HG03108 (cell line): ENCODE data around the gene IFRD2.
"Not testable (repeated sequence)": the region's sequence is repeated elsewhere in the genome, so short reads cannot be mapped to it uniquely, and the experiment has no call there.

ENCODE experiments used
- ATAC-seq: cut with Tn5 transposase; IDR thresholded peaks from one replicate; pipeline ENCODE4 v1.9.1; 2021; ENCODE audit warnings: moderate library complexity; ENCODE audit not compliant: unreplicated experiment

IFRD2 gene

DNA sequence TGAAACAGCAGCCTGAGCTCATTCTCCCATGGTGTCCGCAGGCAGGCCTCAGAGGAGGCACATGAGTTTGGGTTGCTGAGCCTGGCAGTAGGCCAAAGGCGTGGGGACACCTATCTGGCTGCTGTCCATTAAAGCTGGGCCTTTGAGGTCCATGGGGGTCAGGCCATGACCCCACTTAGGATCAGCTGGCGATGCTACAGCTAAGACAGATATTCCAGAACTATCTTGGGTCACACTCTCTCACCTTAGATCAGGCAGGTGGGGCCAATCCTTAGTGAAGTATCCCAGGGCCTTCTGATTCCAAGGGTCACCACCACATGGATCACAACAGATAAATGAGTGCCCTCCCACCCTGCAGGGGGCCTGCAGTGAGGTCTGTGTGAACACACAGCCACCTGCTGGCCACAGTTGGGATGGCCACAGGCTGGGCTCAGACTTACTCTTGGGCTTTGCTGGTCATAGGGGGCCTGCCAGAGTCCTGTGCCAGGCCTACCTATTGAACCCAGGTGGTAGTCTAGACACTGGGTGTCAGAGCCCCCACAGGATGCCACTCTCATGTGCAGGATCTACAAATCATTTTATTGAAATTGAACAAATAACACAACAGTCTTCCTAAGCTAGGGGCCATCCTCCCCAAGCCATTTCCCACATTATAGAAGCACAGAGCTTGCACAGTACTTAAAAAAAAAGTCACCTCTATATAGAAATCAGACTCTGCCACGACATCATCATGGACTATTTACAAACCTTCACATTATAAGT is 32.3 kb upstream of the IFRD2 start:
- no peak for ATAC-seq

DNA sequence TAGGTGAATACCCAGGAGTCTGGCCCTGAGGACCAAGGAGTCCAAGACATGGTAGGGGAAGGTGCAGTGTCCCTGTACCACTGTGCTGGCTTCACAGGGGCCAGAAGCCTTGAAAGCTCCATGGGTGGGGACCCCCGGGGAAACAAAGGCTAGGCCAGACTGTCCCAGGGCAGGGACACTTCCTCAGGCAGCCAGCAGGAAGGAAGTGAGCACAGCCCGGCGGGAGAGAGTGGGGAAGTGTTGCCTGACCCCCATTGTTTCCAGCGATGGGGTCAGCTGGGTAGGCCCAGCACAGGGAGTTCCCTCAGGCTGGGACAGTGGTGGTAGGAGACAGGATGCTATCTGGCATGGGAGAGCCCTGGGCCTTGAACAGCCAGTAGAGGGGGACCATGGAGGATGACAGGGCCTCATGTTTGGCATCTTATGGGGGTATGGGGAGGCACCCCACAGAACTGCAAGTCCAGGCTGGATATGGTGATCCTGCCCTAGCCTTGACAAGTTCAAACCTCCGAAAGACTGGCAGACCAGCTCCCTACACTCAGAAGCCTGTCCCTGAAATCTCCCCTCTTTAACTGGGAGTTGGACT is 31.5 kb upstream of the IFRD2 start:
- no peak for ATAC-seq

DNA sequence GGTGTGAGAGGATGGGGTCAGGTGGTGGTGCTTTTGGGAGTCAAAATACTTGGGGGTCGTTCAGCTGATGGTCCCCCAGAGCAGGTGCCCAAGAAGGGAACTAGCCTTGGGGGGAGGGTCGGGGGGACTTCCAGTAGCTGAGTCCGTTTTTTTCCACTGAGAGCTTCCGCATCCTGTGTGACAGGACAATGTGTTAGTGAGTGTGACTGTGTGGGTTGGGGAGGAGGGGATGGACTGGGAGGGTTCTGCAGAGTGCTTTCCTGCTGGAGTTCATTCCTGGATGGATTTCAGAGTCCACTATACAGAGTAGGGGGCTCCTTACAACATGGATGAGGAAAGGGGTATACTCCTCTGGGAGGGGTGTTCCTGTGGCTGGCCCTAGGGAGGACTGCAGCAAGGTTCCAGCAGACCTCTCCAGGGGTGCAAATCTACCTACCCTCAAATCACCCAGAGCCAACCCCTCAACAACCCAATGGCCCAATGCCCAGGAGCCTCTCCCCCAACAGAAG is 30.9 kb upstream of the IFRD2 start:
- ATAC-seq = no peak

DNA sequence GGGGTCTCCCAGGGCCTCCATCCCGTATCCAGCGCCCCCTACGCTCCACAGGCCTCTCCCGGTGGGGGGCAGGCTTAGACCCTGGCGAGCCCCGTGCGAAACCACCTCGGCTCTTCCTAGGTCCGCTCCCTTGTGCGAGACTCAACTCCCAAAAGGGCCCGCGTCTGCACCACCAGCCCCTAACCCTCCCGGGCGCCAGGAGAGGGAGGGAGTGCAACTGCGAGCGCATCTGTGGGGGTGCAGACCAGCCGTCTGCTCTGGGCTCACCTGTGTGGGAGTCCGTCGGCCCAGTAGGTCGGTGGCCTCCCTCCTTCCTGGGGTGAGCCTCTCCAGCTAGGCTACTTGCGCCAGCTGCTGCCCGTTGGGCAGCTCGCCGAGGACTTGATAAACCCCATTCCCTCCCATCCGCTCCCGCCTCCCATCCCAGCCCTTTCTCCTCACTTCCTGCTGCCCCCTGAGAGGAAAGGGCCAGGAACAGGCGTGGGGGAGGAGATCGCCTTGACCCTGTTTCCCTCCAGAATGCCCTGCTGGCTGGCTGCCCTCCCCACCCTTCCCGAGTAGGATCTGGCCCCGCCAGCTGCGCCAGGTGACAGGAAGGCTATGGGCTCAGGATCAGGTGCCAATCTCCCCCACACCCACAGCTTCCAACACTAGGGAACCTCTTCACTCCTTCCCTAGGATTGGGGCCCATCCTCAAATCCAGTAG is 30.3 kb upstream of the IFRD2 start, which contains the start of gene HYAL2:
Gene HYAL2, minus strand, starts transcription at position 360 of the 706 bp plus-strand sequence. CDS start 2,256 bp downstream, outside the sequence.
- ATAC-seq = no peak

DNA sequence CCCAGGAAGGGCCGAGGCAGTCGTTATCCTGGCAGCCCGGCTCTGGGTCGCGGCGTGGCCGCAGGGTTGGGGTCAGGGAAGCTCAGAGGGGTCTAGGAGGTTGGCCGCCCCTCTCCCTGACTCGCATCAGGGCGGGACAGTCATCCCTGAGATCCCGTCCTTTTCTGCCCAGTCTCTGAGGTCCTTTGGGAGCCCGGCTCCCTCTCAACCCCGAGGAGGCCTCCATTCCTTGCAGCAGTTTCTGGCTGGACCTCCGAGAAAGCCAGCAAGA is 29.8 kb upstream of the IFRD2 start:
- no peak for ATAC-seq

DNA sequence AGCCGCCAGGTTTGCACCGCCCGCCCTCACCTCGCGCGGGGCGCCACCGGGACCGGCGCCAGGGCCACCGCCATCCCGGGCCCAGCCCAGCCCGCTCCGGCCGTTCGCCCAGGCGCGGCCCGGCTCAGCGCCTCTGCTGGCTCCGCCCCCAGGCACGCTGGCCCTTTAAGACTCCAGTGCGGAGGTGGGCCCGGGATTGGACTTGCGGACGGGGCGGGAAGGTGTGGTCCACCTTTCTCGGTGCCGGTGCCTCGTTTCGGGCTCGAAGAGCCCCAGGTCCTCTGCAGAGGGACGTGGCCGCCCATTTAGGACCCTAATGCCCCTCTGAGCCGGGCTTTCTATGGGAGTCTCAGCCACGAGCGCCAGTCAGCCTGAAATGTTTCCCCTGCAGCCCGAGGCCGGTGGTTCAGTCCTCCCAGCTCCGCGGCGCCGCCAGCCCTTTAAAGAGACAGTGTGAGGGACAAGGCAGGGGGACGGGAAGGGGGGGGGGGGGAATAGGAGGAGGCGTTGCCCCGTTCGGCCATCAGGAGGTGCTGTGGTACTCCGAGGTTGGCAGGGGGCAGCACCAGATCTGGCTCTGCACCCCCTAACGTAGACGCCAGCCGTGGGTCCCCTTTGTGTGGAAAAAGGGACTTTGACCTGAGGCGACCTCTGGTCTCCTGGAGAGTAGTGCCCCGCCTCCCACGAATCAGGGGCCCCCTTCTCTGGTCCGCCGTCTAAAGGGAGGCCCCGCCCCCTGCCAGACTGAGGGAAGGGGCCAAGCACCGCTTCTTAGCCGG is 29.3 kb upstream of the IFRD2 start:
- peak; percentile 66 for ATAC-seq

DNA sequence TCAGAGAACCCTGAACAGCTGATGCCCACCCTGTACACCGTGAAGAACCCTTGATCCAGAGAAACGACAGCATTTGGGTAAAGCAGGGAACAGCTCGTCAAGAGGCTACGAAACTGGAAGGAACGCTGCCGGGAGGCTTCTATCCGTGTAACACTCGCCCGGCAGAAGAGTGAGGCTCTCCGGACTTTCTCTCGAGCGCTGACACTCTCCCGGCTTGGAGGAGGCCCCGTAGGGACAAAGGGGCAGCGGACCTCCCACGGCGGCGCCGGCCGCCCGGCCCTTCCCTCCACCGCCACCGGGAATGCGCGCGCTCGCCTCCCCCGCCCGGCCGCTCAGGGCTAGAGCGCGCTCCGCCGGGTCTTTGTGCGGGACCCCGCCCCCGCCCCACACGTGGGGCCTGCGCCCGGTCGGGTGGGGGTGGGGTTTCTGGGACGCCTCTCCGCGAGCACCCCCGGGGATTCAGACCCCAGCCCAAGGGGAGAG is 28.7 kb upstream of the IFRD2 start:
- peak; percentile 52 for ATAC-seq

DNA sequence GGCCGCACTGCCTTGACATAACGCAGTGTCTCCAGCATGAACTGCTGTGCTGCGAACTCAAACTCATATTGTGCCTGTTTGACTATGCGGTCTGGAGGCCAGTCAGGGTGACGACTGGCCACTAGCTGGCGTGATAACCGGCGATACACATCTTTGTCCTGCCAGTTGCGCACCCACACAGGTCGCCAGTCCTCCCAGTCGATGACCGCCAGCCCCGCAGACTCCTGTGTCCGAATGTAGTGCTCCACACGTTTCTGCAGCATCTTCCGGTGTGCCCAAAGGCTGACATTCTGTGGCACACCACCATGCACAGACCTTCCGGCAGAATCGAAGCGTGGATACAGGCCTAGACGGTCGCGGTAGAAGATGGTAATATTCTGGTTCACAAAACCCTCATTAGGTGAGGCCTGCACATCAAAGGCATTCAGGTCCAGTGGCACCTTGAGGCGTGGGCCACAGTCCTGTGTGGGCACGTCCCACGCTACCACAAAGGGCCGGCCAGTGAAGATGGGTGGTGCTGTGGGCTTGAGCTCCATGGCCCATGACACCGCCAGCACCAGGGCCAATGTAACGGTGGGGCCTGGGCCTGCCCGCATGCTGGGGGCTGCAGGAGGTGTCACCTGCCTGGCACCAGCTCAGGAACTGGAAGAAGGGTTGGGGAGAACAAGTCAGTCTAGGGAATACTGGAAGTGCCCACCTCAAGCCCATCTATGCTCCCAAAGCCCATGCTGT is 27.8 kb upstream of the IFRD2 start:
- ATAC-seq = no peak

DNA sequence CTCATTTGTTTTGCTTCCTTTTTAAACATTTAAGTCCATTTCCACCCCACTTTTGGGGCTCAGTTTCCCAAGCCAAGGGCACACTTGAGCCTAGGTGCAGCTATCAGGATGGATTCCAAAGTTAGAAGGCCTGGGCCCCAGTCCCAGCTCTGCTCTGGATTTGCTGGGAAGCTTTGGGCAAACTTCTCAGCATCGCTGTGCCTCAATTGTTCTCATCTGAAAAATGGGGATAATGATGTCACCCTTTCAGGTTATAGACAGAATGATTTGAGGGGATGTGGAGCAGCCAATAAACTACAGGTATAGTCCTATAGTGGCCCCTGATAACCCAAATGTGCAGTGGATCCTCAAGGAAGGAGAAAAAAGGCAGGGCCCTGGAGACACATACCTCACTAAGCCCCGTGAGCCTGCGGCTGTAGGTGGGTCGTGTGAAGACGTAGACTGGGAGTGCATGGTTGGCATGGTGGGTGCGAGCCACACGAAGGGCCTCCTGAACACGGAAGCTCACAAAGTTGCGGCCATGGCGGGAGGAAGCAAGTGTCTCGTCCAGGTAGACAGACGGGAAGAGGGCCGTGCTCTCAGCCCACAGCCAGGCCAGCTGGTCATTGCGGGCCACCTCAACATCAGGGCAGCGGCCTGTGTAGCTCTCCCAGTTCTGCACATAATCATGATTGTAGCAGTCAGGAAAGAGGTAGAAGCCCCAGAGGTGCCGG is 27.1 kb upstream of the IFRD2 start:
- no peak for ATAC-seq

DNA sequence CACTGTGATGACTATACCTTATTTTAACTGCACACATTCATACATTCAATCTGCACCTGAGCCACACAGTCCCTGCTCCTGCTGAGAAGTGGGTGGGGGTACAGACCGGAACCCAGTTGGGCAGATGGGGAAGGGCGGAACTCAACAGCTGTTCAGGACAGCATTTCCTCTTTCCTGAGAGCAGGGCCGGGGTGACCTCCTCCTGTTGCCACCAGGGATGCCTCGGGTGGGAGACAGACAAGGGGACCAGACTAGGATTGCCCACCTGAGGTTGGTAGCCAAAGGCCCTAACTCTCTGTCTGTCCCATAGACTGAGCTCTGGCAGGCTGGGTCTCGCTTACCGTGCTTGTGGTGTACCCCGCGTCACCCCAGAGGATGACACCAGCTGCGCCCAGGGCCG is 26.4 kb upstream of the IFRD2 start:
- ATAC-seq = no peak

DNA sequence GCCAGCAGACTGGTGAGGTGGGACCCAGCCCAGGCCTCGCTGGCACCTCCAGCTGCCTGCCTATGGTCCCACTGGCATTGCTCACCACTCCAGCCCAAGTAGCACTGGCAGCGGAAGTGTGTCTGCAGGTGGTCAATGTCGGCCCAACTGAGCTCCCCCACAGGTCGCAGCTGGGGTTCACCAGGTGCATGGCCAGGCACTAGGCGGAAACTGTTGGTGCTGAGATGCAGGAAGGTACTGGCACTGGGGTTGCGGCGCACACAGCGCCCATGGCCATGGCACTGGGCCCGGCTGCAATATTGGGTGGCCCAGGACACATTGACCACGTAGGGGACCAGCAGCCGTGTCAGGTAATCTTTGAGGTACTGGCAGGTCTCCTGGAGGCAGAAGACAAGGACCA is 25.9 kb upstream of the IFRD2 start:
- no peak for ATAC-seq

DNA sequence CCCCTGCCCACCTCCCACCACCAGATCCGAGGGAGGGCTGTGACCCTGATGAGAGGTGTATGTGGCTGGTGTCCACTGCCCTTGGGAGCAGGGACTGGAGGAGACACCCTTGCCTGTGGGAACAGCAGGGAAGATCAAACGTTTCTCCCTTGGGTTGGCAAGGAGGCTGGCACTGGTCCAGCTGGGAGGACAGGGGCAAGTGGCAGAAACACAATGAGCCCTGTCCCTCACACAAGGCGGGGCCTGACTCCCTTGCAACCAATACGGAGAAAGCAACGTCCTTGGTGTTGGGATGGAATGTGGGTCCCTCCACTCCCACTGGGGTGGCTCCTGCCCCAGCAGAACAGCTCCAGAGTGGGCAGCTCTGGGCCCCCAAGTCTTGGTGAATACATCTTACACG is 25.1 kb upstream of the IFRD2 start:
- no peak for ATAC-seq

DNA sequence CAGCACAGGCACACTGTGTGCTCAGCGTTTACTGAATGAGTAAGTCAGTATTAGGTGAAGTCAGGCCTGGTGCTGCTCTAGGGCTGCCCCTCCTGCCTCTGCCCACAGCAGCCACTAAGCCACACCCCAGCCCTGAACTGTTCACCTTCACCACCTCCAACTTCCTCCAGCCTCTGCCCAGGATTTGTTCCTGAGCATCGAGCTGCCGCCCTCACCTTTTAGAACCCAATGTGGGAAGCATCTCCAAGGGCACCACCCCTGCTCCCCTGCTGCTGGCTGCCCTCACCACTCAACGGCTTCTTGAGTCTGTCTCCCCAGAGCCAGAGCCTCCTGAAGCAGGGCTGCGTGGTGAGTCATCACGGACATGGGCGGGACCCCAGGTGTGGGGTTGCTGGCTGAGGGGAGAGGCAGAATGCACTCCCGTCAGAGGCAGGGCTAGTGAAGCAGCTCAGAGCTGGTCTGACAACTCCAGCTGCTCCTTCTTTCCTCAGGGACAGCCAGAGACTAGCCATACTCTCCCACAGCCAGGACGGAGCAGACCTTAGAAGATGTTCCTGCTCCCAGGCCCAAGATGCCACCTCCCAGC is 24.5 kb upstream of the IFRD2 start:
- ATAC-seq = no peak

DNA sequence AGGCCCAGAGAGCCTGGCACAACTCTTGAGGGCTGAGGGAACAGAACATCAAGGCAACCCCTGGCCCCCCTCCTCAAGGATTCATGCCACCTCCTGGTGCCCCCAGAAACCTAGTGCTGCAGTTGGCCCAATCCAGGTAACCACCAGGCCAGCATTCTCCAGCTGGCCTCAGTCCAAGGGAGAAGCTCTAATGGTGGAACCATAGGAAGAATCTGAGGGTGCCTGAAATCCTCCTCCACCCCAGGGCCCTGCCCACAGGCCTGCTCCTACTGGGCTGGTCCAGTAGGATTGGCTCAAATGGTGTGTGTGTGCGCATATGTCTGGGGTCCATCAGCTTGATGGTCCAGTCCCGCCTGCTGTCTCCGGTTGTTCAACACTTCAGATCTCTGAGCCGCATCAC is 22.6 kb upstream of the IFRD2 start:
- ATAC-seq = no peak

DNA sequence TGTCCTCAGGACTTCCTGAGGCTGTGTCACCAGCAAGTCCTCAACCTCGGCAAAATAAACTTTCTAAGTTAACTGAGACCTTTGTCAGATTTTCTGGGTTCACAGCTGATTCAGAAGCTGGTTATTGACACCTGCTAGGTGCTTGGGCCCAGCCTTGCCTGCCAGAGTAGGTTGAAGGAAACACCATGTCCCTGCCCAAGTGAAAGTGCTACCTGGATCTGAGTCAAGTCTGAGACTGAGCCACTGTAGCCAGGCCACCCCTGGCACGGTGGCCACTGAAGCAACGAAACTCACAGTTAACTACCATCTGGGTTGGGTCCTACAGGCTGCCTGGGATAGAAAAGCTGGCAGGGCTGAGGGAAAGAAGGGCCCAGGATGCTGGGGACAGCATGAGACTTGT is 22.1 kb upstream of the IFRD2 start:
- no peak for ATAC-seq

DNA sequence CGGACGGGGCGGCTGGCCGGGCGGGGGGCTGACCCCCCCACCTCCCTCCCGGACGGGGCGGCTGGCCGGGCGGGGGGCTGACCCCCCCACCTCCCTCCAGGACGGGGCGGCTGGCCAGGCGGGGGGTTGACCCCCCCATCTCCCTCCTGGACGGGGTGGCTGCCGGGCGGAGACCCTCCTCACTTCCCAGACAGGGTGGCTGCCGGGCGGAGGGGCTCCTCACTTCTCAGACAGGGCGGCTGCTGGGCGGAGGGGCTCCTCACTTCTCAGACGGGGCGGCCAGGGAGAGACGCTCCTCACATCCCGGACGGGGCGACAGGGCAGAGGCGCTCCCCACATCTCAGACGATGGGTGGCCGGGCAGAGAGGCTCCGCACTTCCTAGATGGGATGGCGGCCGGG is 19.8 kb upstream of the IFRD2 start:
- not testable (repeated sequence) for ATAC-seq

DNA sequence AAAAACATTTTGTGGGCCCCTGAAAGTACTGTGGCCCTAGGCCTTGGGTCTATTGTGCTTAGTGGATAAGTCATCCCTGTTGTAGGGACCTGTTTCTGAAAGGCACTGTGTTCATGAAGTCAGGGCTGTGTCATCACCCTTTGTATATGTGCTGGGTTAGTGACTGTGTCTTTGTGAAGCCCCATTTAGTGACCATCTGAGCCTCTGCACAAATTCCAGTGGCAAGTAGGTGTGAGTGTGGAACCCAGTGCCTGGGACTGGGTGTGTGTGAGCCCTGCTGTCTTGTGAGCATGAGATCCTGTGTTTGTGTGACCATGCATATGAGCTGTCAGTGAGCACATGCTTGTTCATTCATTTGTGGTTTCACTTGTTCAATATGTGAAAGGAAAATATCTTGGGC is 12.4 kb upstream of the IFRD2 start:
- no peak for ATAC-seq

DNA sequence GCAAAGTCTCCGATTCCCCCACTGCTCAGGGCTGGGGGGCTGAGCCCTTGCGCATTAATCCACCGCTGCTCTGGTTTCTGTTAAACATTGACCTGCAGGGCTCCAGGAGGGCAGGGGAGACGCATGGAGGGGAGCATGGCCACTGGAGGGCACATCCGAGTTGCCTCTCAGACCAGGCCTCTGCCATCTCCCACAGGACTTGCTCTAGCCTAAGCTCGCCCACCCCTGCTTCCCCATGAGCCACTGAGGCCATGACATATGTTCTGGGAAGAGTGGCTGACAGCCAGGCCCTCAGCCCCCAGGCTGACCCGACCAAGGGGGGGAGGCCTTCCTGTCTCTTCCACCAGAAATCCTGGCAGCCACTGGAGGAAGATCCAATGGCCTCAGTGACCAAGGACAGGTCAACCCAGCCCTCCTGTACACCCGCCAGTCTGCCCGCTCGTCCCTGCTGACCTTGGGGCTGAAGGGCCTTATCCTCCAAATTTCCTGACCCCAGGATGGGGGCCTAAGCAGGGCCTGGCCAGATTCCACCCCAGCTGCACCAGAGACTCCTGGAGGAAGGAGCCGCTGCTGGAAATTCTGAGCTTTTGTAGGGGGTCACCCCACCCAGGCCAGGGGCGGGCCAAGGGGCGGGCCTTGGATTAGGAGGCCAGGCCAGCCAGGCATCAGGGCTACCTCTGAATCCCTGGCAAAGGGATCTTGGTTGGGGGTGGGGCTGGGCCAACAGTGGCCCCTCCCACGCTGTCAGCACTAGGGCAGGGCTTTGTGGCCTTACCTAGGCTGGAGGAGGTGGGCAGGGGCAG is 11.0 kb upstream of the IFRD2 start, which contains the start of gene HYAL1:
Gene HYAL1, minus strand, starts transcription at position 562 of the 803 bp plus-strand sequence. CDS start 618 bp downstream, outside the sequence.
- ATAC-seq = no peak
